SK-N-MC (cell line): Measurements from ENCODE around the gene ARHGAP24.

ENCODE experiments used
- EZH2 ChIP-seq: fragments of 200-600 bp; sonication (generic); IDR thresholded peaks from one replicate; pipeline ENCODE4 v1.6.1; 2017; ENCODE audit warnings: antibody characterized with exemption
- FOXP2 ChIP-seq: optimal IDR thresholded peaks from 2 replicates; pipeline ENCODE3; 2011; ENCODE audit warnings: mild to moderate bottlenecking, moderate library complexity; ENCODE audit not compliant: insufficient read depth; ENCODE audit errors: extremely low read length, control extremely low read depth
- POLR2AphosphoS5 ChIP-seq: IDR thresholded peaks from 2 replicates; pipeline ENCODE4 v1.6.1; 2012; ENCODE audit warnings: mild to moderate bottlenecking, low read depth, low read length, borderline replicate concordance

GRCh38 chr4:85544751-85545150 lies 69.8 kb downstream of the ARHGAP24 start:
- TF ChIP-seq EZH2, result no peak
- TF ChIP-seq POLR2AphosphoS5, result no peak
- TF ChIP-seq FOXP2, result no peak
